ENCODE results near the gene NTM.

DNA sequence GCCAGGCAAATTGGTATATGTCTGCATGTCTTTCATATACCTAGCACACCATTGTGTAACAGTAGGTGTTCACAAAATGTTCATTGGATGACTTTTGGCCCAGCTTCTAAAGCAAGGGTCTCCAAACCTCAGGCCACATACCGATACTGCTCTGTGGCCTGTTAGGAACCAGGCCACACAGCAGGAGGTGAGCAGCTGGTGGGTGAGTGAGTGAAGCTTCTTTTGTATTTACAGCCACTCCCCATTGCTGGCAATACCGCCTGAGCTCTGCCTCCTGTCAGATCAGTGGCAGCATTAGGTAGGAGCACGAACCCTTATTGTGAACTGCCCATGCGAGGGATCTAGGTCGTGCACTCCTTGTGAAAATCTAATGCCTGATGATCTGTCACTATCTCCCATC lies 836.6 kb downstream of the NTM start:
- no peak for TF ChIP-seq EZH2phosphoT487 (IDR thresholded peaks at IDR 0.05; ENCODE audit: insufficient read depth, low read depth)
- TF ChIP-seq EZH2 (IDR thresholded peaks at IDR 0.05; ENCODE audit: insufficient read depth, poor library complexity, severe bottlenecking), result no peak

Measured in GM23248 (cell line).